Measurements from ENCODE around the gene GDPD5.

The GDPD5 gene

GRCh38 chr11:75402002-75402773 lies 123.6 kb downstream of the GDPD5 start:
- Histone ChIP-seq H3K18ac (ENCODE audit: low read depth in 1 of 2, low read length in 2 of 2) (no peak overlapping the region), H2BK120ac (ENCODE audit: low read depth, low read length) (no peak overlapping the region), H3K4me1 (ENCODE audit: control insufficient read depth, insufficient read depth, low read depth, low read length) (peaks cover 16% of the 10 kb centered on the region), H3K9me3 (ENCODE audit: control insufficient read depth, low read length) (no peaks in the 10 kb centered on the region), H3K9ac (ENCODE audit: low read length) (peak overlapping the region; percentile 97), H3K4ac (ENCODE audit: low read depth in 1 of 2, low read length in 2 of 2) (no peak overlapping the region), H2BK5ac (ENCODE audit: low read depth, low read length, poor library complexity, severe bottlenecking) (no peak overlapping the region), H3K23ac (ENCODE audit: low read length in 2 of 2) (no peak overlapping the region), H3K27me3 (ENCODE audit: control insufficient read depth in 1 of 2, insufficient read depth in 1 of 2, low read length in 2 of 2) (no peaks in the 10 kb centered on the region), H3K36me3 (ENCODE audit: control insufficient read depth in 1 of 2, insufficient read depth in 2 of 2, low read depth in 1 of 2, low read length in 2 of 2) (peaks cover 35 to 63% of the 10 kb centered on the region in 2 experiments), H2AK5ac (ENCODE audit: low read length, severe bottlenecking) (no peak overlapping the region), H3K4me2 (ENCODE audit: low read length, poor library complexity, severe bottlenecking) (peak overlapping the region; percentile 37), H2BK15ac (ENCODE audit: low read depth, poor library complexity, severe bottlenecking) (no peak overlapping the region), H4K91ac (ENCODE audit: low read length) (no peak overlapping the region), H2AFZ (ENCODE audit: low read depth, low read length) (no peak overlapping the region), H3K4me3 (ENCODE audit: insufficient read depth in 1 of 2, low read depth in 1 of 2, low read length in 2 of 2) (peak overlapping the region in 1 of 2 experiments; percentile 89), H3K27ac (ENCODE audit: low read length, poor library complexity, severe bottlenecking) (no peak overlapping the region), H2BK12ac (ENCODE audit: low read length in 2 of 2) (no peak overlapping the region), H3K79me1 (replicated peaks; ENCODE audit: low read length, poor library complexity, severe bottlenecking) (no peaks in the 10 kb centered on the region), H3K14ac (ENCODE audit: low read length in 2 of 2) (no peak overlapping the region), H4K8ac (ENCODE audit: low read length) (no peak overlapping the region)
- 94% methylated on average over 10 of the region's 10 CpGs for WGBS
- no peak for DNase-seq

DNA sequence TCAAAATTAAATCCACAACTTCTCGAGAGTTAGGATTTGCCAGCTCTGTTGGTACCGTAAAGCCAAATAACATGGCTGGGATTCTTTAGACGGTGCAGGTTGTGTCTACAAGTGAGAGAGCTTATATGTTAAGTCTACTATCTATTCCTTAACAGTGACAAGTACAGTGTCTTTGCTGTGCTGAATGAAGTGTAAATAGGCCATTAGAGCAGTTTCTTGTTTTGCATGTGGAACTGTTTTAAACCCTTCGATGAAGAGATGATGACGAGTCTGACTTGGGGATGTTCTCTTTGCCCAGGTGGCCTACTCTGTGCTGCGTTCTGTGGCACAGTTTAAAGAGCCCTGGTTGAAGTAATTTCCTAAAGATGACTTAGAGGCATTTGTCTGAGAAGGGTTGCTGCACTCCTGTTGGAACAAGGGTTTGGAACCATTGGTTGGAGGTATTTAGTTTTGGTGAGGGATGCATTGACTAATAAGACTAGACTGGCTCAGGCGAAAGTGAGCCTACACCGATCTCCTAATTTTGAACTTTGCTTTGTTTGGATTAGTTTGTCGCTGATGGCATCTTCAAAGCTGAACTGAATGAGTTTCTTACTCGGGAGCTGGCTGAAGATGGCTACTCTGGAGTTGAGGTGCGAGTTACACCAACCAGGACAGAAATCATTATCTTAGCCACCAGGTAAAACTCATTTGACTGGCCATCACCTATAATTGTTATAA lies 125.4 kb downstream of the GDPD5 start:
- DNase-seq: peak; percentile 46
- Histone ChIP-seq H2BK12ac (ENCODE audit: low read length in 2 of 2) (no peak overlapping the region), H3K4me2 (ENCODE audit: low read length, poor library complexity, severe bottlenecking) (peak overlapping the region; percentile 84), H2BK15ac (ENCODE audit: low read depth, poor library complexity, severe bottlenecking) (no peak overlapping the region), H2AFZ (ENCODE audit: low read depth, low read length) (no peak overlapping the region), H3K18ac (ENCODE audit: low read depth in 1 of 2, low read length in 2 of 2) (no peak overlapping the region), H3K27me3 (ENCODE audit: control insufficient read depth in 1 of 2, insufficient read depth in 1 of 2, low read length in 2 of 2) (no peaks in the 10 kb centered on the region), H3K9me3 (ENCODE audit: control insufficient read depth, low read length) (no peaks in the 10 kb centered on the region), H3K27ac (ENCODE audit: low read length, poor library complexity, severe bottlenecking) (peak overlapping the region; percentile 77), H4K8ac (ENCODE audit: low read length) (no peak overlapping the region), H3K9ac (ENCODE audit: low read length) (peak overlapping the region; percentile 97), H2BK5ac (ENCODE audit: low read depth, low read length, poor library complexity, severe bottlenecking) (no peak overlapping the region), H3K4me1 (ENCODE audit: control insufficient read depth, insufficient read depth, low read depth, low read length) (peaks cover 16% of the 10 kb centered on the region), H3K4me3 (ENCODE audit: insufficient read depth in 1 of 2, low read depth in 1 of 2, low read length in 2 of 2) (peak overlapping the region; percentile 83 to 89), H3K79me1 (replicated peaks; ENCODE audit: low read length, poor library complexity, severe bottlenecking) (no peaks in the 10 kb centered on the region), H3K23ac (ENCODE audit: low read length in 2 of 2) (no peak overlapping the region), H3K14ac (ENCODE audit: low read length in 2 of 2) (no peak overlapping the region), H3K4ac (ENCODE audit: low read depth in 1 of 2, low read length in 2 of 2) (no peak overlapping the region), H3K36me3 (ENCODE audit: control insufficient read depth in 1 of 2, insufficient read depth in 2 of 2, low read depth in 1 of 2, low read length in 2 of 2) (peaks cover 28 to 44% of the 10 kb centered on the region in 2 experiments), H2BK120ac (ENCODE audit: low read depth, low read length) (no peak overlapping the region), H4K91ac (ENCODE audit: low read length) (no peak overlapping the region), H2AK5ac (ENCODE audit: low read length, severe bottlenecking) (no peak overlapping the region)
- 2% methylated on average over 9 of the region's 11 CpGs for WGBS

GRCh38 chr11:75399344-75400145 lies 126.2 kb downstream of the GDPD5 start, which contains the start of gene RPS3:
Gene RPS3, plus strand, starts transcription at chr11:75399518. Its CDS starts 30 bp downstream, at chr11:75399548.
- peak within 1 kb of the TSS; percentile 29 to 95 for H3K4ac ChIP-seq (ENCODE audit: low read depth in 1 of 2, low read length in 2 of 2)
- H2BK5ac ChIP-seq (ENCODE audit: low read depth, low read length, poor library complexity, severe bottlenecking): peak within 1 kb of the TSS; percentile 95
- H3K27ac ChIP-seq (ENCODE audit: low read length, poor library complexity, severe bottlenecking): peak within 1 kb of the TSS; percentile 77
- peak within 1 kb of the TSS; percentile 83 to 89 for H3K4me3 ChIP-seq (ENCODE audit: insufficient read depth in 1 of 2, low read depth in 1 of 2, low read length in 2 of 2)
- no peaks in the 10 kb centered on the region for H3K9me3 ChIP-seq (ENCODE audit: control insufficient read depth, low read length)
- peak within 1 kb of the TSS; percentile 84 for H3K4me2 ChIP-seq (ENCODE audit: low read length, poor library complexity, severe bottlenecking)
- H3K14ac ChIP-seq (ENCODE audit: low read length in 2 of 2): peak within 1 kb of the TSS in 1 of 2 experiments; percentile 97
- peak within 1 kb of the TSS; percentile 9 for H2BK120ac ChIP-seq (ENCODE audit: low read depth, low read length)
- H4K91ac ChIP-seq (ENCODE audit: low read length): peak within 1 kb of the TSS; percentile 71
- no peak within 1 kb of the TSS for H2AFZ ChIP-seq (ENCODE audit: low read depth, low read length)
- H3K9ac ChIP-seq (ENCODE audit: low read length): peak within 1 kb of the TSS; percentile 97
- peak within 1 kb of the TSS in 1 of 2 experiments; percentile 47 for H2BK12ac ChIP-seq (ENCODE audit: low read length in 2 of 2)
- peak within 1 kb of the TSS; percentile 55 for H2AK5ac ChIP-seq (ENCODE audit: low read length, severe bottlenecking)
- no peak within 1 kb of the TSS for H2BK15ac ChIP-seq (ENCODE audit: low read depth, poor library complexity, severe bottlenecking)
- H3K36me3 ChIP-seq (ENCODE audit: control insufficient read depth in 1 of 2, insufficient read depth in 2 of 2, low read depth in 1 of 2, low read length in 2 of 2): peaks cover 23 to 36% of the 10 kb centered on the region in 2 experiments
- no peaks in the 10 kb centered on the region for H3K27me3 ChIP-seq (ENCODE audit: control insufficient read depth in 1 of 2, insufficient read depth in 1 of 2, low read length in 2 of 2)
- peaks cover 14% of the 10 kb centered on the region for H3K4me1 ChIP-seq (ENCODE audit: control insufficient read depth, insufficient read depth, low read depth, low read length)
- WGBS: under 1% methylated on average over 47 of the region's 55 CpGs
- H3K23ac ChIP-seq (ENCODE audit: low read length in 2 of 2): peak within 1 kb of the TSS in 1 of 2 experiments; percentile 97
- peak within 1 kb of the TSS; percentile 78 to 96 for H3K18ac ChIP-seq (ENCODE audit: low read depth in 1 of 2, low read length in 2 of 2)
- H3K79me1 ChIP-seq (replicated peaks; ENCODE audit: low read length, poor library complexity, severe bottlenecking): no peaks in the 10 kb centered on the region
- DNase-seq: peak; percentile 95
- peak within 1 kb of the TSS; percentile 98 for H4K8ac ChIP-seq (ENCODE audit: low read length)
